Mammary epithelial cell (primary cell): Measurements from ENCODE around the gene PRDX5.

Experiments
- CTCF ChIP-seq, 2 donors: IDR thresholded peaks in 1 of 2; conservative IDR thresholded peaks in 1 of 2; 2 replicates each; pipeline ENCODE4 v1.5.1; 2011 to 2012; ENCODE audit warnings: inconsistent platforms in 2 of 2, low read length in 2 of 2, mild to moderate bottlenecking in 2 of 2, control low read depth in 1 of 2, low read depth in 1 of 2; ENCODE audit not compliant: insufficient read depth in 1 of 2; ENCODE audit errors: extremely low read depth in 1 of 2
- EZH2 ChIP-seq: IDR thresholded peaks from 2 replicates; pipeline ENCODE4 v1.6.1; 2012; ENCODE audit warnings: low read length, inconsistent platforms, borderline replicate concordance

GRCh38 chr11:64367931-64368672 is 50.2 kb downstream of the PRDX5 start:
- TF ChIP-seq EZH2 (no peak), CTCF (conservative IDR thresholded peaks at IDR 0.05 in 1 of 2, IDR thresholded peaks at IDR 0.05 in 1 of 2; ENCODE audit: extremely low read depth in 1 of 2, insufficient read depth in 1 of 2, low read depth in 1 of 2, low read length in 2 of 2) (no peak)
